Right ventricle myocardium superior (tissue), 1 donor: ENCODE results near the gene ABTB1. TPM values are rescaled to one million over a fixed set of nuclear protein-coding genes. Genes with fewer than 3 reads are reported as not detected.

Experiments used
- ATAC-seq: fragments of 200-7000 bp; cut with Tn5 transposase; one replicate; pipeline ENCODE4 v1.9.1; 2020; ENCODE audit warnings: mild to moderate bottlenecking; ENCODE audit not compliant: poor library complexity
- DNase-seq: peaks from one replicate; pipeline ENCODE4 v3.0.0-alpha.2; 2020
- intact Hi-C: fragments of 100-400 bp; cut with DNase I; formaldehyde crosslinking; loops from one replicate; pipeline ENCODE4 v1.11.2; 2022
- total RNA-seq: library from RNA; stranded (reverse); fragmentation: NEBNext Ultra II Directional; extraction: Animal tissue kit (Norgen Biotek cat#: 25700); gene quantifications from one replicate; pipeline ENCODE4 v1.2.1, GENCODE V29; 2021
- donor health status: DM: no; HTN: yes; CAD: no; lungs with severe emphysema.

Gene ABTB1
- total RNA-seq, 1 donor from 2014 or later, result 33.0 TPM

- intact Hi-C loops, result no loop called here
- DNase-seq, result no peak
- ATAC-seq, result no peak
Observed at GRCh38 chr3:127667119-127667681, 5.6 kb upstream of the ABTB1 start.

- intact Hi-C loops, result no loop called here
- DNase-seq, result no peak
- ATAC-seq, result no peak
Observed at GRCh38 chr3:127668906-127669305, 3.8 kb upstream of the ABTB1 start.

GRCh38 chr3:127669541-127670228 lies 3.1 kb upstream of the ABTB1 start:
- DNase-seq, result peak; percentile 22
- ATAC-seq, result no peak
- intact Hi-C loops, result loop anchor here (5.0 kb wide), 1 partner anchor 153 kb away; the partner anchor contains the start of gene MGLL

GRCh38 chr3:127670229-127670559 lies 2.6 kb upstream of the ABTB1 start:
- DNase-seq, result peak; percentile 14
- intact Hi-C loops, result loop anchor here (5.0 kb wide), 1 partner anchor 152 kb away; the partner anchor contains the start of gene MGLL
- no peak for ATAC-seq

GRCh38 chr3:127670761-127671522 lies 1.8 kb upstream of the ABTB1 start:
- intact Hi-C loops, result loop anchor here (5.0 kb wide), 1 partner anchor 151 kb away; the partner anchor contains the start of gene MGLL
- DNase-seq, result peak; percentile 31
- no peak for ATAC-seq

- intact Hi-C loops, result loop anchor here (5.0 kb wide), 1 partner anchor 151 kb away; the partner anchor contains the start of gene MGLL
- peak; percentile 44 for DNase-seq
- peak; percentile 32 for ATAC-seq
Observed at GRCh38 chr3:127671523-127672428, 976 bp upstream of the ABTB1 start.

- peak; percentile 83 for DNase-seq
- intact Hi-C loops, result loop anchor here (5.0 kb wide), 1 partner anchor 149 kb away; the partner anchor contains the start of gene MGLL
- ATAC-seq, result peak; percentile 59
Observed at GRCh38 chr3:127673191-127674100, 694 bp downstream of the ABTB1 start.

- intact Hi-C loops, result loop anchor here (5.0 kb wide), 1 partner anchor 148 kb away; the partner anchor contains the start of gene MGLL
- ATAC-seq (no peak), DNase-seq (peak; percentile 33)
Observed at GRCh38 chr3:127674101-127674721, 1.5 kb downstream of the ABTB1 start.

- intact Hi-C loops, result loop anchor here (5.0 kb wide), 1 partner anchor 148 kb away; the partner anchor contains the start of gene MGLL
- DNase-seq, result peak; percentile 28
Observed at GRCh38 chr3:127674790-127675189, 2.0 kb downstream of the ABTB1 start.

GRCh38 chr3:127675651-127676391 lies 3.1 kb downstream of the ABTB1 start:
- intact Hi-C loops, result no loop called here
- ATAC-seq (no peak), DNase-seq (peak; percentile 34)

More at GRCh38 chr3:127674790-127675189, 2.0 kb downstream of the ABTB1 start:
- ATAC-seq, result no peak

GRCh38 chr3:127676456-127676855 lies 3.7 kb downstream of the ABTB1 start:
- DNase-seq (peak; percentile 32), ATAC-seq (no peak)
- intact Hi-C loops, result no loop called here

GRCh38 chr3:127676921-127677351 lies 4.2 kb downstream of the ABTB1 start:
- DNase-seq (peak; percentile 34), ATAC-seq (no peak)
- intact Hi-C loops, result no loop called here

- ATAC-seq, result no peak
- DNase-seq, result peak; percentile 34
- intact Hi-C loops, result no loop called here
Observed at GRCh38 chr3:127677541-127678314, 5.0 kb downstream of the ABTB1 start.

- ATAC-seq, result no peak
- intact Hi-C loops, result no loop called here
Observed at GRCh38 chr3:127678315-127678599, 5.5 kb downstream of the ABTB1 start.

GRCh38 chr3:127678611-127679533 lies 6.1 kb downstream of the ABTB1 start:
- intact Hi-C loops, result no loop called here
- ATAC-seq (no peak), DNase-seq (peak; percentile 45)

More at GRCh38 chr3:127678315-127678599, 5.5 kb downstream of the ABTB1 start:
- no peak for DNase-seq
